Measurements from ENCODE around the gene ESCO1.
"Not testable (repeated sequence)": the region's sequence is repeated elsewhere in the genome, so short reads cannot be mapped to it uniquely, and the experiment has no call there.

ESCO1 gene

DNA sequence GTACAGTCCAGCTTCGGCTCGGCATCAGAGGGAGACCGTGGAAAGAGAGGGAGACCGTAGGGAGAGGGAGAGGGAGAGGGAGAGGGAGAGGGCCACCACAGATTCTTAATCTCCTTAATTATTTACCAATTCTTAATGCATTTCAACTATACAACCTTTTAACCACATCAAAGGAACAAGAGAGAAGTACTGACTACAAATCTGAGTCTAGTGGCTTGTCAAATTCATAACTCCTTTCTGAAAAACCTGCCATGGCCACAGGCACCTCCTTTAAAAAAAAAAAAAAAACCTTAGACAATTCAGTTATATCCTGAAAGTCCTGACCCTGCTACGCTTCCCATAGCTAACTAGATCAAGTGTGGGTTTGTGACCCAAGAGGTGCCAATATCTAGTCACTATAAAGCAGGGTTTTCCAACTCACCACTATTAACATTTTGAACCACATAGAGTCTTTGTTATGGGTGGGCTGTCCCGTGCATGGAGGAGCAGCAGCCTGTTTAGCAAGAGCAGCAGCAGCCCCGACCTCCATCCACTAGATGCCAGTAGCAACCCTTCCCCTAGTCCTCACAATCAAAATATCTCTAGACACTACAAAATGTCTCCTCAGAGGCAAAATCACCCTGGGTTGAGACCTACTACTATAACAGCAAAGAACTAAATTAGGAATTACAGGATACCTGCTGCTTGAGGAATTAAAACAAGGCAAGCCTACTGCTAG lies 6.8 kb downstream of the ESCO1 start:
- no peak for DNase-seq (ENCODE audit: low spot score)

DNA sequence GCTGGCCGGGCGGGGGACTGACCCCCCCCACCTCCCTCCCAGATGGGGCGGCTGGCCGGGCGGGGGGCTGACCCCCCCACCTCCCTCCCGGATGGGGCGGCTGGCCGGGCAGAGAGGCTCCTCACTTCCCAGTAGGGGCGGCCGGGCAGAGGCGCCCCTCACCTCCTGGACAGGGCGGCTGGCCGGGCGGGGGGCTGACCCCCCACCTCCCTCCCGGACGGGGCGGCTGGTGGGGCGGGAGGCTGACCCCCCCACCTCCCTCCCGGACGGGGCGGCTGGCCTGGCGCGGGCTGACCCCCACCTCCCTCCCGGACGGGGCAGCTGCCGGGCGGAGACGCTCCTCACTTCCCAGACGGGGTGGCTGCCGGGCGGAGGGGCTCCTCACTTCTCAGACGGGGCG lies 8.1 kb downstream of the ESCO1 start:
- not testable (repeated sequence) for DNase-seq (ENCODE audit: low spot score)

- DNase-seq (ENCODE audit: low spot score), result no peak
Measured at GRCh38 chr18:21584391-21584790, 16.1 kb downstream of the ESCO1 start.

GRCh38 chr18:21575656-21576055 lies 24.8 kb downstream of the ESCO1 start:
- no peak for DNase-seq (ENCODE audit: low spot score)

- no peak for DNase-seq (ENCODE audit: low spot score)
Measured at GRCh38 chr18:21571772-21572171, 28.7 kb downstream of the ESCO1 start.

DNA sequence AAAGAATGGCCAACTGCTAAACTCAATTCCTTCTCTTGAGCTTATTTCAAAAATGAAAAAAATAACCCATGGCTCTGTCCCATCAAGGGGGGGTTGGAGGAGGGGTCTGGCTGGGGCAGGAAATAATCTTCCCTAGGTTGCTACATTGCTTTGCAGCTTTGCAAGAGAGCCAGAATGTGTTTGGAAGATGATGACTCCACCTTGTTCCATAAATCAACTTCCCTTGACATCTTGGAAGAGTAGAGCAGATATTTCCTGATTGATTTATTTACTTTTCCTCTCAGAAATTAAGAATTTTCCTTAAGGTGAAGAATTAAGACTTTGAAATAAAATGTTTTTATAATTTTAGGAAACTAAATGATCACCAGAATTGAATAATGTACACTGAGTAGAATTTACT lies 41.3 kb downstream of the ESCO1 start:
- no peak for DNase-seq (ENCODE audit: low spot score)

GRCh38 chr18:21557607-21558253 lies 42.8 kb downstream of the ESCO1 start:
- DNase-seq (ENCODE audit: low spot score), result no peak

DNA sequence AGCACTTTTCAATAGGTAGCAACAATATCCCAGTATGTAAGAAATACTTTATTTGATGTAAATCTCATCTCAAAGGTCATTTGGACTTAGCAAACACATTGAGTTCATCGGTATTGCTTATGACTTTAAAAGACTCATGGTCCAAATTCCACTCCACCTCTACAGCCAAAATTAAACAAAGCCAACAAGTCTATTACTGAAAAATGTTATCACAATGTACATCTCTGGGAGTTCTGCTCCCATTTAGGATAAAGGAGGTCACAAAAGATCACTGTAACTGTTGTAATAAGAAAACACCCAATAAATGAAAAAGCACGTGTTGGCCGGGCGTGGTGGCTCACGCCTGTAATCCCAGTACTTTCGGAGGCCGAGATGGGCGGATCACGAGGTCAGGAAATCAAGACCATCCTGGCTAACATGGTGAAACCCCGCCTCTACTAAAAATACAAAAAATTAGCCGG lies 50.0 kb downstream of the ESCO1 start:
- DNase-seq (ENCODE audit: low spot score), result no peak

DNA sequence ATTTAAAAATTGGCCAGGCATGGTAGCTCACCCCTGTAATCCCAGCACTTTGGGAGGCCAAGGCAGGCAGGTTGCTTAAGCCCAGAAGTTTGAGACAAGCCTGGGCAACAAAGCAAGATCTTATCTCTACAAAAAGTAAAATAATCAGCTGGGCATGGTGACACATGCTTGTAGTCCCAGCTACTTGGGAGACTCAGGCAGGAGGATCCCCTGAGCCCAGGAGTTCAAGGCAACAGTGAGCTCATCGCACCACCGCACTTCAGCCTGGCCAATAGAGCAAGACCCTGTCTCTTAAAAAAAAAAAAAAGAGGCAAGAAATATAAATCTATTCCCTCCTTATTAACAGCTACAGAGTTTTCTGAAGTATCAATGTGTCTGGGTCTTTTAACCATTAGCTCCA lies 51.9 kb downstream of the ESCO1 start:
- no peak for DNase-seq (ENCODE audit: low spot score)

DNA sequence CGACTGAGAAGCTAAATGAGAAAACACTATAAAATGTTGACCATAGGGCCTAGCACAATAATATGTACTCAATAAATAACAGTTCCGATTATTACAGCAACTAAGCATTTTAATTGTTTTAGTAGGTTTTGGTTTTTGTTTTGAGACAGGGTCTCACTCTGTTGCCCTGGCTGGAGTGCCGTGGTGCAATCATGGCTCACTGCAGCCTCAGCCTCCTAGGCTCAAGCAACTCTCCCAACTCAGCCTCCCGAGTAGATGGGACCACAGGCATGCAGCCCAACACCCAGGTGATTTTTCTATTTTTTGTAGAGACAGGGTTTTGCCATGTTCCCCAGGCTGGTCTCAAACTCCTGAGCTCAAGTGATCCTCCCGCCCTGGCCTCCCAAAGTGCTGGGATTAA lies 54.1 kb downstream of the ESCO1 start:
- DNase-seq (ENCODE audit: low spot score), result no peak

DNA sequence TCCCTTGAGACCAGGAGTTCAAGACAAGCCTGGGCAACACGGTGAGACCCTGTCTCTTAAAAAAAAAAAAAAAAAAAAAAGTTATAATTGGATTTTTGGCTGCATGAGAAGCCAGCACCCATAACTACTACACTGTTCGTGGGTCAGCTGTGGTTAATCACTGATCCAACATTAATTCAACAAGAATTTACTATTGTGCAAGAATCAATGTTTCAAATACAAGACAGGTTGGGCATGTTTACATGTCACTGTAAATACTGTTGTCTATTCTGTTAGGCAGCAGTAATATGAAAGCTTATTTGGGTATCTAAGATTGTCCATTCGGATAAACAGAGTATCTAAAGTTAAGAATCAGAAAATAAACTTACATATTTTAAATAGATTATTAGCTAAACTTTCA lies 62.3 kb downstream of the ESCO1 start:
- DNase-seq (ENCODE audit: low spot score), result no peak

- no peak for DNase-seq (ENCODE audit: low spot score)
Measured at GRCh38 chr18:21534327-21534726, 66.2 kb downstream of the ESCO1 start.

DNA sequence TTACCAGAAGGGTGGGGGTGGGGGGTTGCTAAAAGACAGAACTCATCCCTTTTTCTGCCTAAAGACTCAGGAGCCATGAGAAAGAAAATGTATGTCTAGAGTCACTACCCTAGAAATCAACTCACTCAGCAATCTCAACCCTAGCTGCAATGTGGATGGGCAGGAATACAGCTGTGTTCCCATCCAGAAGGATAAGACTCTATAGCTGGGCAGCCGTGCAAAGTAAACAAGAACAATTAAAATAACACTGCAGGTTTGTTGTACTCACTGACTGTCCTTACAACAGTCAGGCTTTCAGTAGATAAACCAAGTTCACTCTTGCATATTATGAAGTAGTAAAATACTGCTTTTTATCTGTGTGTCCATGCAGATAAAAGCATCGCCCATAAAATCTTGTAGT lies 74.0 kb downstream of the ESCO1 start:
- no peak for DNase-seq (ENCODE audit: low spot score)

DNA sequence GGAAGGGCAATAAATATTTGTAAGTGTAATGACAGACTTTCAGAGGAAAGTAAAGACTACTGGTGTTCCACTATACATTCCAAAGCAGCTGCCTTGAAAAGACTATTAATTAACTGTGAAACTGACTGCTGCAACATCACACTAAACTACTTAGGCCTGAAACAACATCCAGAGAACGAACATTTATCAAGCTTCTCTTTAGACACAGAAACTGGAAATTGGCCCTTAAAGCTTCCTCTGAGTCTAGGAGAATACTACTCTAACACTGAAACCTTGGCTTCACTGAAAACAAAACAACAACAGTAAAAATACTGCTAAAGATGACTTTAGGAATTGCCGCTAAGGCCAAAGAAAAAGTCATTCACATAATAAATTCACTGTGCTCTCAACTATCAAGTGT lies 74.6 kb downstream of the ESCO1 start:
- DNase-seq (ENCODE audit: low spot score), result no peak

GRCh38 chr18:21522530-21522929 lies 78.0 kb downstream of the ESCO1 start:
- no peak for DNase-seq (ENCODE audit: low spot score)

- DNase-seq (ENCODE audit: low spot score), result no peak
Measured at GRCh38 chr18:21513741-21514140, 86.8 kb downstream of the ESCO1 start.

DNA sequence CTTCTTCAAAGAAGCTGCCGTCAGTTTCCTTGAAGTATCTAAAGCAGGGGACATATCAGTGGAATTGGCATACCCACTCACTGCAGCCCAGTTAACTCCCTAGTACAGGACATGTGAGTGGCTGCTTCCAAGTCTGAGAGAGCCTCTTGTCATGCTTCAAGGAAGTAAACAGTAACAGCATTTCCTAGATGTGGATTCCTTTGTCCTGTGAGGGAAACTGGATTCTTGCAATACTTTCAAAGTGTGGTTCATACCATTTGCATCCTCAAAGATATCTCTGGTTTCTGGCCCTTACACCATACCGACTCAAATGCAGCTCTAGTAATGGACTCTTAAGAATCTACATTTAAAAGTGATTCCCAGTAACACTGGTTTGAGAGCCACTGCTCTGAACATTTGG lies 87.2 kb downstream of the ESCO1 start:
- no peak for DNase-seq (ENCODE audit: low spot score)

GRCh38 chr18:21509062-21509461 lies 91.4 kb downstream of the ESCO1 start:
- no peak for DNase-seq (ENCODE audit: low spot score)

DNA sequence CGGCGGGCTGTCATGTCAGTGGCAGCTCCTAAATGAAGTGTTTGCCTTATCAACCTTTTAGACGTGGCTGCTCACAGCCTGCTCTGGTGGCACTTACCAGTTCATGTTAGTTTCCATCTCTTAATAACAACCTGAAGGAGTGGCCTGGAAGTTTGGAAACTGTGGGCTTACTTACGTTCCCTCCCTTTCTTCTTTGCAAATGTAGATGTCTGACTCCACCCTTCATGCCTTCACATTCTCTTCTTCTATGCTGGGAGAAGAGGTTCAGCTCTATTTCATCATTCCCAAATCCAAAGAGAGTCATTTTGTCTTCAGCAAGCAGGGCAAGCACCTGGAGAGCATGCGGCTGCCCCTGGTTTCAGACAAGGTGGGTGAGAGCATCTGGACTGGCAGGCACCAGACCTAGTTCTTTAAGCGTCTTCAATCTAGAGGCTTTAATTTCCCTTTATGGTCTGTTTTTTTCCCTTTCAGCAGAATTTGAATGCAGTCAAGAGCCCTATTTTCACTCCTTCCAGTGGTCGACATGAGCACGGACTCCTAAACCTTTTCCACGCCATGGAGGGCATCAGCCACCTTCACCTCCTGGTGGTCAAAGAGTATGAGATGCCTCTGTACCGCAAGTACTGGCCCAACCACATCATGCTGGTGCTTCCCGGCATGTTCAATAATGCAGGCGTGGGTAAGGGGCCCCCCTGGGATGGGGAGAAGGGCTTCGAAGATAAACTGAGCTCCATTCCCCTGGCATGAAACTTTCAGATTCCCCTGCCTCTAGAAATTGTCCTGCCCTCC lies 92.4 kb downstream of the ESCO1 start:
- DNase-seq (ENCODE audit: low spot score), result no peak

DNA sequence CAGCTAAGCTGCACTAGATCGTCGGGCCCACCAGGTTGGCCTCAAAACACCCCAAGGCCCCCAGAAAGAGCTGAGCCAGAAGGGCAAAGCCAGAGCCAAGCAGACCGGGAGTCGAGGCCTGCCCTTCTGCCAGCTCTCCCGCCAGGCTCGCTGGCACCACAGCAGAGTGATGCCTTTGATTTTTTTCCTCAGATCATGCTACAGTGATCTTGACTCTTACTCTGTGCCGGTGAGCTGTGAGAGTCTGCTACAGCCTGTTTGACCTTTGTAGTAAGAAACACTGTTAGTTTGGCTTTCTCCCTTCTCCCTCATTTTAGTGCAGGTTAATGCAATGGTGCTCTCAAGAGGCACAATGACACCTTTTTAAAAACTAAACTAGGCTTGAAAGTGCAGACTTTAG lies 97.8 kb downstream of the ESCO1 start:
- DNase-seq (ENCODE audit: low spot score), result no peak

- DNase-seq (ENCODE audit: low spot score), result no peak
Measured at GRCh38 chr18:21499997-21500396, 100.5 kb downstream of the ESCO1 start.

DNA sequence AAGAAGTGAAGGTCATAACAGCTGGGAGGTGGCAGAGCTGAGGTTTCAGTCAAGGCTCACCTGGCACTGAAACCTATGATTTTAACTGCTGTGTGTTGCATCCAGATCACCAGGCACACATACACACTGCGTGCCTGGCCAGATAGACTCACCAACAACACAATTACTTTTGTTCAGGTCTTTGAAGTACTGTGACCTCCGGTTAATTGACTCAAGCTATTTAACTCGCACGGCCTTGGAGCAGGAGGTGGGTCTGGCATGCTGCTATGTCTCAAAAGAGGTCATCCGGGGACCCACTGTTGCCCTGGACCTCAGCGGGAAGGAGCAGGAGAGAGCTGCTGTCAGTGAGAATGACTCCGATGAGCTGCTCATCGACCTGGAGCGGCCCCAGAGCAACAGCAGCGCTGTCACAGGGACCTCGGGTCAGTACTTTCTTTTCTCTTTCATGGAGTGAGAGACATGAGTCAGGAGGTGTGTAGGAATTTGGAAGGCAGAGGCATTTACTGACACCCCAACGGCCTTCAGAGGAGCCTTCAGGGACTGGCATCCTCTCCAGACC lies 104.1 kb downstream of the ESCO1 start:
- no peak for DNase-seq (ENCODE audit: low spot score)

Measured in SK-N-DZ (cell line).